ENCODE measurements around the gene FTSJ1. TPM values are rescaled to one million over a fixed set of nuclear protein-coding genes. Genes with fewer than 3 reads are reported as not detected.

FTSJ1 gene
- total and polyA plus RNA-seq, 2 of the 8 experiments (the other 6 are each of a cell fraction or from before 2014, with no cell fraction given), result 62.4 to 80.4 TPM

- TF ChIP-seq CHD7 (IDR thresholded peaks at IDR 0.05; ENCODE audit: insufficient replicate concordance, low read length), result no peak
- no peak for TF ChIP-seq SAP30 (IDR thresholded peaks at IDR 0.05; ENCODE audit: insufficient read depth, insufficient replicate concordance, low read length)
- TF ChIP-seq SP1 (IDR thresholded peaks at IDR 0.05; ENCODE audit: low read depth, low read length), result no peak
- TF ChIP-seq SP4 (IDR thresholded peaks at IDR 0.05; ENCODE audit: low read length), result no peak
- TF ChIP-seq GABPA (IDR thresholded peaks at IDR 0.05; ENCODE audit: borderline replicate concordance, insufficient read depth, low read length), result no peak
- TF ChIP-seq NANOG (IDR thresholded peaks at IDR 0.05; ENCODE audit: insufficient read depth, low read depth, low read length, poor library complexity, severe bottlenecking), result no peak
Measured at GRCh38 chrX:48489296-48489695, 13.3 kb downstream of the FTSJ1 start (continued).

Data from H1 (cell line).